OCI-LY1 (cell line): ENCODE data around the gene NUPR1.

Experiments used
- H2AFZ ChIP-seq: fragments of 200-600 bp; sonication (generic), shearing (Covaris generic); 2 replicates; pipeline ENCODE4 v1.6.0; 2014; ENCODE audit warnings: antibody characterized with exemption, mild to moderate bottlenecking, low read length
- H3F3A ChIP-seq: fragments of 200-600 bp; sonication (generic), shearing (Covaris generic); 2 replicates; pipeline ENCODE4 v1.6.0; 2014; ENCODE audit warnings: mild to moderate bottlenecking, antibody characterized with exemption, low read length, moderate library complexity; ENCODE audit not compliant: insufficient read depth
- H3K27ac ChIP-seq: fragments of 200-600 bp; sonication (generic); 2 replicates; pipeline ENCODE4 v1.5.1; 2014; ENCODE audit warnings: low read length, mixed run types, mild to moderate bottlenecking, low read depth; ENCODE audit not compliant: poor library complexity, severe bottlenecking
- H3K27me3 ChIP-seq: fragments of 200-600 bp; sonication (generic); 2 replicates; pipeline ENCODE4 v1.6.0; 2014; ENCODE audit warnings: antibody characterized with exemption, mild to moderate bottlenecking, low read length, moderate library complexity; ENCODE audit not compliant: insufficient read depth
- H3K36me3 ChIP-seq: fragments of 200-600 bp; sonication (generic); 2 replicates; pipeline ENCODE4 v1.6.1; 2014; ENCODE audit warnings: mild to moderate bottlenecking, antibody characterized with exemption, low read length, moderate library complexity, mixed read lengths; ENCODE audit not compliant: insufficient read depth
- H3K4me1 ChIP-seq: fragments of 200-600 bp; sonication (generic); 2 replicates; pipeline ENCODE4 v1.5.1; 2014; ENCODE audit warnings: mild to moderate bottlenecking, low read length, moderate library complexity; ENCODE audit not compliant: insufficient read depth, severe bottlenecking
- H3K4me2 ChIP-seq: fragments of 200-600 bp; sonication (generic), shearing (Covaris generic); 2 replicates; pipeline ENCODE4 v1.6.1; 2014; ENCODE audit warnings: low read length
- H3K4me3 ChIP-seq: fragments of 200-600 bp; sonication (generic); 2 replicates; pipeline ENCODE4 v1.5.1; 2014; ENCODE audit warnings: low read length, low read depth, mild to moderate bottlenecking, mixed read lengths; ENCODE audit not compliant: poor library complexity, severe bottlenecking
- H3K79me2 ChIP-seq: fragments of 200-600 bp; shearing (Covaris generic); 2 replicates; pipeline ENCODE4 v1.6.1; 2016; ENCODE audit warnings: mixed run types, low read length, mixed read lengths; ENCODE audit not compliant: insufficient read depth
- H3K9ac ChIP-seq: fragments of 200-600 bp; sonication (generic), shearing (Covaris generic); 2 replicates; pipeline ENCODE4 v1.6.1; 2014; ENCODE audit warnings: mild to moderate bottlenecking, low read length, mixed read lengths
- H3K9me2 ChIP-seq: fragments of 200-600 bp; sonication (generic), shearing (Covaris generic); 2 replicates; pipeline ENCODE4 v1.6.1; 2014; ENCODE audit warnings: low read depth, mild to moderate bottlenecking, low read length, mixed read lengths
- H3K9me3 ChIP-seq: fragments of 200-600 bp; shearing (Covaris generic); 2 replicates; pipeline ENCODE4 v1.6.1; 2014; ENCODE audit warnings: low read length, mixed read lengths
- H4K20me1 ChIP-seq: fragments of 200-600 bp; sonication (generic), shearing (Covaris generic); 2 replicates; pipeline ENCODE4 v1.6.0; 2016; ENCODE audit warnings: mild to moderate bottlenecking, low read length; ENCODE audit not compliant: insufficient read depth
- EZH2 ChIP-seq: fragments of 200-600 bp; sonication (generic), shearing (Covaris generic); IDR thresholded peaks from 2 replicates; pipeline ENCODE4 v1.8.0; 2017; ENCODE audit warnings: borderline replicate concordance, mixed run types, mild to moderate bottlenecking, antibody characterized with exemption, low read length, moderate library complexity, mixed read lengths
- TF ChIP-seq, protein P1 (sequence below): fragments of 200-600 bp; sonication (generic), shearing (Covaris generic); IDR thresholded peaks from 2 replicates; pipeline ENCODE4 v1.5.1; 2017; ENCODE audit warnings: mild to moderate bottlenecking, antibody characterized with exemption, low read length, moderate library complexity, mixed read lengths

NUPR1 gene

GRCh38 chr16:28543072-28543471, 4.3 kb upstream of the NUPR1 start:
- no peak overlapping the region for H3K27ac ChIP-seq

DNA sequence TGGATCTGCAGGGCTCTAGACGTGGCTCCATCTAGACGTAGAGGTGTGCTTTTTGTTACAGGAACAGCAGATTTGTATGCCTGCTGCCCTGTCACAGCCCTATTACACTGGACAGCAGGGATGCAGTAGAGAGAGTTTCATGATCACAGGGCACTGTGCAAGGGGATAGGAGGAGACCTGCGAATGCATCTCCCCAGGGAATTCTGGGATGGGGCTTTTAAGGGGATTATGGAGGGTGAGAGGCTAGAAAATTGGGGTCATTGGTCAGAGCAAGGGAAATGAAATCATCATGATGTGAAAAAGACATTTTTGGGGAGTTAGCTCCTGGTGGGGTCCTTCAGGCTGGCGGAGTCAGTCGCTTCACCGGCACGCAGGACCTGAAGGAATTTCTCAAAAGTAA, 3.9 kb upstream of the NUPR1 start:
- Histone ChIP-seq H3K4me1 (no peaks in the 10 kb centered on the region), H4K20me1 (no peaks in the 10 kb centered on the region), H3F3A (no peaks in the 10 kb centered on the region), H3K27me3 (peaks cover 7% of the 10 kb centered on the region; the same call in 1 of the 2 replicates), H3K4me3 (peak overlapping the region; percentile 20), H3K79me2 (no peaks in the 10 kb centered on the region), H3K9me2 (no peaks in the 10 kb centered on the region), H3K9me3 (no peaks in the 10 kb centered on the region), H2AFZ (no peak overlapping the region), H3K36me3 (no peaks in the 10 kb centered on the region), H3K27ac (no peak overlapping the region), H3K9ac (no peak overlapping the region), H3K4me2 (no peak overlapping the region)
- TF ChIP-seq EZH2: no peak
- TF ChIP-seq, protein P1, sequence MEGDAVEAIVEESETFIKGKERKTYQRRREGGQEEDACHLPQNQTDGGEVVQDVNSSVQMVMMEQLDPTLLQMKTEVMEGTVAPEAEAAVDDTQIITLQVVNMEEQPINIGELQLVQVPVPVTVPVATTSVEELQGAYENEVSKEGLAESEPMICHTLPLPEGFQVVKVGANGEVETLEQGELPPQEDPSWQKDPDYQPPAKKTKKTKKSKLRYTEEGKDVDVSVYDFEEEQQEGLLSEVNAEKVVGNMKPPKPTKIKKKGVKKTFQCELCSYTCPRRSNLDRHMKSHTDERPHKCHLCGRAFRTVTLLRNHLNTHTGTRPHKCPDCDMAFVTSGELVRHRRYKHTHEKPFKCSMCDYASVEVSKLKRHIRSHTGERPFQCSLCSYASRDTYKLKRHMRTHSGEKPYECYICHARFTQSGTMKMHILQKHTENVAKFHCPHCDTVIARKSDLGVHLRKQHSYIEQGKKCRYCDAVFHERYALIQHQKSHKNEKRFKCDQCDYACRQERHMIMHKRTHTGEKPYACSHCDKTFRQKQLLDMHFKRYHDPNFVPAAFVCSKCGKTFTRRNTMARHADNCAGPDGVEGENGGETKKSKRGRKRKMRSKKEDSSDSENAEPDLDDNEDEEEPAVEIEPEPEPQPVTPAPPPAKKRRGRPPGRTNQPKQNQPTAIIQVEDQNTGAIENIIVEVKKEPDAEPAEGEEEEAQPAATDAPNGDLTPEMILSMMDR: no peak

More at GRCh38 chr16:28543072-28543471, 4.3 kb upstream of the NUPR1 start:
- Histone ChIP-seq H3K4me1 (no peaks in the 10 kb centered on the region), H3K79me2 (no peaks in the 10 kb centered on the region), H2AFZ (no peak overlapping the region), H4K20me1 (no peaks in the 10 kb centered on the region), H3K36me3 (no peaks in the 10 kb centered on the region), H3K4me2 (peak overlapping the region; percentile 40; the same call in 1 of the 2 replicates), H3K27me3 (peaks cover 7% of the 10 kb centered on the region; the same call in 1 of the 2 replicates), H3K9me2 (no peaks in the 10 kb centered on the region), H3K9ac (no peak overlapping the region), H3K4me3 (peak overlapping the region; percentile 20), H3K9me3 (no peaks in the 10 kb centered on the region), H3F3A (no peaks in the 10 kb centered on the region)
- TF ChIP-seq, protein P1: no peak
- no peak for TF ChIP-seq EZH2

DNA sequence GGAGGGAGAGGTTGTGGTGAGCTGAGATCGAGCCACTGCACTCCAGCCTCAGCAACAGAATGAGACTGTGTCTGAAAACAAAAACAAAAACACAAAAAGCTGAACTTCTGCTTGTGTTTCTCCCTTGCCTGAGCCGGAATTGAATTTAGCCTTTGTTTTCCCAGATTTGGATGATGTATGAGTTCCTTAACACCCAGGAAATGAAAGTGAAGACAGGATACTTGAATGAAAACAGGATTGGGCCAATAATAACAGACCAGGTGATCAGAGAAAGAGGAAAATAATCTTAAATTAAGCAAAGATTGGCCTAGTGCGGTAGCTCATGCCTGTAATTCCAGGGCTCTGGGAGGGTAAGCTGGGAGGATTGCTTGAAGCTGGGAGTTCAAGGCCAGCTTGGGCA, 1.6 kb upstream of the NUPR1 start:
- H3K4me1 ChIP-seq: no peaks in the 10 kb centered on the region
- H3K9me2 ChIP-seq: no peaks in the 10 kb centered on the region
- H3K27me3 ChIP-seq: peaks cover 7% of the 10 kb centered on the region; the same call in 1 of the 2 replicates
- no peak overlapping the region for H3K9ac ChIP-seq
- no peak overlapping the region for H2AFZ ChIP-seq
- TF ChIP-seq, protein P1: no peak
- TF ChIP-seq EZH2: no peak
- no peaks in the 10 kb centered on the region for H3K9me3 ChIP-seq
- H3F3A ChIP-seq: no peaks in the 10 kb centered on the region
- H3K27ac ChIP-seq: no peak overlapping the region
- no peaks in the 10 kb centered on the region for H3K79me2 ChIP-seq
- H3K36me3 ChIP-seq: no peaks in the 10 kb centered on the region
- no peak overlapping the region for H3K4me2 ChIP-seq
- no peaks in the 10 kb centered on the region for H4K20me1 ChIP-seq
- no peak overlapping the region for H3K4me3 ChIP-seq
